COLO668 (cell line): ENCODE results near the gene DCDC1.
"Not testable (repeated sequence)": the region's sequence is repeated elsewhere in the genome, so short reads cannot be mapped to it uniquely, and the experiment has no call there.

ENCODE experiments used
- DNase-seq: peaks from one replicate; lab custom pipeline; 2025; ENCODE audit not compliant: unreplicated experiment; lab: John Stamatoyannopoulos, UW

DCDC1 gene

GRCh38 chr11:30991376-30991775, 378.2 kb downstream of the DCDC1 start:
- no peak for DNase-seq

GRCh38 chr11:30990625-30991296, 378.8 kb downstream of the DCDC1 start:
- no peak for DNase-seq

- DNase-seq, result no peak
Measured at GRCh38 chr11:30987819-30988218, 381.7 kb downstream of the DCDC1 start.

- DNase-seq, result no peak
Measured at GRCh38 chr11:30985536-30985935, 384.0 kb downstream of the DCDC1 start.

- no peak for DNase-seq
Measured at GRCh38 chr11:30984827-30985226, 384.7 kb downstream of the DCDC1 start.

GRCh38 chr11:30984442-30984816, 385.1 kb downstream of the DCDC1 start:
- no peak for DNase-seq

GRCh38 chr11:30983776-30984441, 385.6 kb downstream of the DCDC1 start:
- no peak for DNase-seq

- no peak for DNase-seq
Measured at GRCh38 chr11:30983143-30983542, 386.4 kb downstream of the DCDC1 start.

GRCh38 chr11:30967579-30967978, 402.0 kb downstream of the DCDC1 start:
- no peak for DNase-seq

GRCh38 chr11:30960387-30960992, 409.0 kb downstream of the DCDC1 start:
- peak; percentile 7 for DNase-seq

GRCh38 chr11:30956751-30957150, 412.8 kb downstream of the DCDC1 start:
- DNase-seq, result no peak

- DNase-seq, result no peak
Measured at GRCh38 chr11:30949838-30950237, 419.7 kb downstream of the DCDC1 start.

GRCh38 chr11:30947715-30948114, 421.8 kb downstream of the DCDC1 start:
- not testable (repeated sequence) for DNase-seq

- no peak for DNase-seq
Measured at GRCh38 chr11:30938810-30939209, 430.7 kb downstream of the DCDC1 start.

- DNase-seq, result no peak
Measured at GRCh38 chr11:30938171-30938570, 431.4 kb downstream of the DCDC1 start.

GRCh38 chr11:30936491-30936890, 433.0 kb downstream of the DCDC1 start:
- no peak for DNase-seq

GRCh38 chr11:30935861-30936260, 433.7 kb downstream of the DCDC1 start:
- no peak for DNase-seq

- no peak for DNase-seq
Measured at GRCh38 chr11:30926130-30926529, 443.4 kb downstream of the DCDC1 start.

- DNase-seq, result no peak
Measured at GRCh38 chr11:30921811-30922210, 447.7 kb downstream of the DCDC1 start.

GRCh38 chr11:30919389-30920152, 450.0 kb downstream of the DCDC1 start:
- DNase-seq, result no peak

- DNase-seq, result no peak
Measured at GRCh38 chr11:30917859-30918478, 451.6 kb downstream of the DCDC1 start.
